ENCODE results near the gene HIP1R.

The HIP1R gene

DNA sequence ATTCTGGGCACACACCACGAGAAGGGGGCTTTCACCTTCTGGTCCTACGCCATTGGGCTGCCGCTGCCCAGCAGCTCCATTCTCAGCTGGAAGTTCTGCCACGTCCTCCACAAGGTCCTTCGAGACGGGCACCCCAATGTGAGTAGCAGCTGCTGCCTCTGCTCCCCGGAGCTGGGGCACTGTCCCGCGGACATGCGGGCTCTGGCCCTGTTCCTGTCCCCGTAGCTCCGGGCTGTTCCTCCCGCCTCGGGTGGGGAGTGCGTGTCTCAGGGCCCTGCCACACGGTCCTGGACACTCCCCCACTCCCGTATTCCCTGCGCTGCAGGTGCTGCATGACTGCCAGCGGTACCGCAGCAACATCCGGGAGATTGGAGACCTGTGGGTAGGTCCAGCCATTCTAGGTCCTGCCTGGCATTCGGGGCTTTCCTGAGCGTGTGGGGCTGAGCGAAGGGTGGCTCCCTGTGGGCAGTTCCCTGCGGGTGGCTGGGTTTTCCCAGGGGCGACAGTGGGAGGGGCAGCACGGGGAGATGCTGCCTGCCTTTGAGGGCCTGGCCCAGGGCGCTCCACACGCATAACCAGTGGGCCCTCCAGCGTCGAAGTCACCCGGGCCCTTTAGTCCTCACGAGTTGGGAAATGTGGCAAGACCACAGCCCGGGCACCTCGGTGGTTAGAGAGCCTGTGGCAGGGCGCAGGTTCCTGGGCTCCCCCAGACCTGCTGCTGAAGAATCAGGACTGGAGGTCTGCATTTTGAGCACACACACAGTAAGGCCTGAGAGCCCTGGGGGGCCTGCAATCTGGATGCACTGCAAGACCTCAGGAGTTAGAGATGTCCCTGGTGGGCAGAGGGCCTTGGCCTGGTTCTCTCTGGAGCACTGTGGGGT, 13.5 kb downstream of the HIP1R start:
- DNase-seq: no peak

GRCh38 chr12:122849352-122850047, 14.2 kb downstream of the HIP1R start:
- DNase-seq: no peak

- no peak for DNase-seq
These were observed 14.8 kb downstream of the HIP1R start for GRCh38 chr12:122850048-122850445.

DNA sequence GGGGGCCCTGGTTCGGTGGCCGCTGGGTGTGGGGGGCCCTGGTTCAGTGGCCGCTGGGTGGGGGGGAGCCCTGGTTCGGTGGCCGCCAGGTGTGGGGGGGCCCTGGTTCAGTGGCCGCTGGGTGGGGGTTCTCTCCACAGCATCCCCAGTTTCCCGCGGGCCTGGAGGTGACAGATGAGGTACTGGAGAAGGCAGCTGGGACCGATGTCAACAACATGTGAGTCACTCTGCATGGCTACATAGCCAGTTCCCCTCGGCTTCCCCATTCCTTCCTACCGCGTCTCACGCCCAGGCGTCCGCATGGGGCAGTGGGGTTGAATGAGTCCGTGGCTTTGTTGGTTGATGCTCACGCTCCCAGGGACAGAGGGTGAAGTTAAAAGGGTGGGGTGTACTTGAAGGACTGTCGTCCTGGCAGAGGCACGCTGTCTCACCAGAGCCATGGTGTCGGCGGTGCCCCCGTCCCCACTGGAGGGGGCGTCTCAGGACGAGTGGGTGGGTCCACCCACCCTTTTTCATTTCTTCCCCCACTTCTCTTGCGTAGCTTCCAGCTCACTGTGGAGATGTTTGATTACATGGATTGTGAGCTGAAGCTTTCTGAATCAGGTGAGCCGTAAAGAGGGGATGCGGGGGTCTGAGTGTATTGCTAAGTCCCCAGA, 15.6 kb downstream of the HIP1R start:
- DNase-seq: no peak

DNA sequence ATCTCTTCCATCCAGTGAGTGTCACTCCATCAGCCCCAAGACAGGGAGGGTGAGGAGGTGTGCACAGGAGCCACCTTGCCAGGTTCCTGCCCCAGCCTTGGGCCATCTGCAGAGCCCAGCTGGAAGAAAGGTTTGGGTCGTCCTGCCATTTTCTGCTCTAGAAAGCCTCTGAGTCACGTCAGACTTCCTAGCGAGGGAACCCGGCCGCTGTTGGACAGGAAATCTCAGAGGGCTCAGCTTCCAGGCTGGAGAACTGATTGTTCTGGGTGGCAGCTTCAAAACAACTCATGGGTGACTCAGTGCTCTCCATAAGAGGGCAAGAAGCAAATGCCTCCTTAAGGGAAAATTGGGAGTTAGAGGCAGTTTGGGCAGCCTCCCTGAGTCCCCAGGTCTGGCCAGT, 16.6 kb downstream of the HIP1R start:
- DNase-seq: no peak

- no peak for DNase-seq
These were observed 17.3 kb downstream of the HIP1R start for GRCh38 chr12:122852336-122853275.

GRCh38 chr12:122853582-122854245, 18.5 kb downstream of the HIP1R start:
- no peak for DNase-seq

DNA sequence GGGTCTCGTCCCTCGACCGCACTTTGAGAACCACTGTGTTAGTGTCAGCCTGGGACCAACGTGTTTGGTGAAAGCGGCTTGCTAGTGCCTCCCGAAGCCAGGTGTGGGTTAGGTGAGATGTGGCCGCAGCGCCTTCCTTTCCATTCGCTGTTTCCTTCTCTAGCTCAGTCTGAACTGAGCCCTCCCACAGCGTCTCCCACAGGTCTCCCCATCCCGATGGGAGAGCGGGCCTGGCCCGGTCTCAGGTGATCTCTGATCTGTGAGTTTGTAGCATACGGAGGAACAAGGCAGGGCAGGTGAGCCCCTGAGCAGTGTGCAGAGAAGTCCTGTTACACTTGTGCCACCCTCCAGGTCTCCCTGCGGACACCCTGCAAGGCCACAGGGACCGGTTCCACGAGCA, 19.3 kb downstream of the HIP1R start:
- no peak for DNase-seq

- no peak for DNase-seq
These were observed 20.0 kb downstream of the HIP1R start for GRCh38 chr12:122855071-122855829.

DNA sequence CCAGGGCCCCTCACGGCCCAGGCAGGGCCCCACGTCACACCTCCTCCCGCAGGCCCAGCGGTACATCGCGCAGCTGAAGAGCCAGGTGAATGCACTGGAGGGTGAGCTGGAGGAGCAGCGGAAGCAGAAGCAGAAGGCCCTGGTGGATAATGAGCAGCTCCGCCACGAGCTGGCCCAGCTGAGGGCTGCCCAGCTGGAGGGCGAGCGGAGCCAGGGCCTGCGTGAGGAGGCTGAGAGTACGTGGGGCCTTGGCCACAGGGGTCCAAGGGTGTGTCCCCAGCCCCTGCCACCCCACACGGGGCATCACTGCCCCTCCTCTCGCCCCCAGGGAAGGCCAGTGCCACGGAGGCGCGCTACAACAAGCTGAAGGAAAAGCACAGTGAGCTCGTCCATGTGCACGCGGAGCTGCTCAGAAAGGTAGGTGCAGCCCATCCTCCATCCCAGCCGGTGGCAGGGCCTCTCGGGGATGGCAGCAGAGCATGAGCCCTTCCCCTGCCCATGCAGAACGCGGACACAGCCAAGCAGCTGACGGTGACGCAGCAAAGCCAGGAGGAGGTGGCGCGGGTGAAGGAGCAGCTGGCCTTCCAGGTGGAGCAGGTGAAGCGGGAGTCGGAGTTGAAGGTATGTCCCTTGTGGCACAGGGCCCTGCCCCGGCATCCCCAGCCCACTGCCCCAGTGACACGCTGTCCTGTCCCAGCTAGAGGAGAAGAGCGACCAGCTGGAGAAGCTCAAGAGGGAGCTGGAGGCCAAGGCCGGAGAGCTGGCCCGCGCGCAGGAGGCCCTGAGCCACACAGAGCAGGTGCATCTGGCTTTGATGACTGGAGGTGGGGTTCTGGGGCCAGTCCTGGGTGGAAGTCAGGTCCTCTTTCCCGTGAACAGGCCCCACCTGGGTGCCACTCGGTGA, 20.9 kb downstream of the HIP1R start:
- DNase-seq: no peak

DNA sequence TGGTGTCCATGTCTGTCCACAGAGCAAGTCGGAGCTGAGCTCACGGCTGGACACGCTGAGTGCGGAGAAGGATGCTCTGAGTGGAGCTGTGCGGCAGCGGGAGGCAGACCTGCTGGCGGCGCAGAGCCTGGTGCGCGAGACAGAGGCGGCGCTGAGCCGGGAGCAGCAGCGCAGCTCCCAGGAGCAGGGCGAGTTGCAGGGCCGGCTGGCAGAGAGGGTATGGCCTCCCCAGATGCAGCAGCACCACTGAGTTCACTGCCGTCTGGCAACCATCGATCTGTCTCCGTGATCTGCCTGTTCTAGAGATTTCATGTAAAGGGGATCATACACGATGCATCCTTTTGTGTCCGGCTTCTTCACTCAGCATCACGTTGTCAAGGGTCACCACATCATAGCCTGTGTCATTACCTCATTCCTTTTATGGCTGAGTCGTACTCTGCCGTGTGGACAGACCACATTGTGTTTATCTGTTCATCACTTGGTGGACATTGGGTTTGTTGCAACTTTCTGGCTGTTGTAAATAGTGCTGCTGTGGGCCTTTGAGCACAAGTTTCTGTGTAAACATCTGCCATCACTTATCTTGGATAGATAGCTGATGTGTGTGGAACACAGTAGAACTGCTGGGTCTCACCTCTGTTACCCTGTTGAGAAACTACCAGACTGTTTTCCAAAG, 21.9 kb downstream of the HIP1R start:
- no peak for DNase-seq

DNA sequence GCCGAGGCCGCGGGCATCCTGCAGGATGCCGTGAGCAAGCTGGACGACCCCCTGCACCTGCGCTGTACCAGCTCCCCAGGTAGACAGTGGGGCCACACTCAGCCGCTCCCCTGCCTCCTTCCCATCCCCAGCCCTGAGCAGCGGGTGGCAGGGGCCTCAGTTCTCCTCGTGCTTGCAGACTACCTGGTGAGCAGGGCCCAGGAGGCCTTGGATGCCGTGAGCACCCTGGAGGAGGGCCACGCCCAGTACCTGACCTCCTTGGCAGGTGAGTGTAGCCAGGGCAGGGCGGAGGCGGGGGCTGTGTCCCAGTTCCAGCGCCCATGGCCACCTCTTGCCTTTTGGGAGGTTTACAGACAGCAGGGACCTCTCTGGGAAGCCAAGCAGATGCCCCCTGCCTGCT, 22.9 kb downstream of the HIP1R start:
- DNase-seq: no peak

DNA sequence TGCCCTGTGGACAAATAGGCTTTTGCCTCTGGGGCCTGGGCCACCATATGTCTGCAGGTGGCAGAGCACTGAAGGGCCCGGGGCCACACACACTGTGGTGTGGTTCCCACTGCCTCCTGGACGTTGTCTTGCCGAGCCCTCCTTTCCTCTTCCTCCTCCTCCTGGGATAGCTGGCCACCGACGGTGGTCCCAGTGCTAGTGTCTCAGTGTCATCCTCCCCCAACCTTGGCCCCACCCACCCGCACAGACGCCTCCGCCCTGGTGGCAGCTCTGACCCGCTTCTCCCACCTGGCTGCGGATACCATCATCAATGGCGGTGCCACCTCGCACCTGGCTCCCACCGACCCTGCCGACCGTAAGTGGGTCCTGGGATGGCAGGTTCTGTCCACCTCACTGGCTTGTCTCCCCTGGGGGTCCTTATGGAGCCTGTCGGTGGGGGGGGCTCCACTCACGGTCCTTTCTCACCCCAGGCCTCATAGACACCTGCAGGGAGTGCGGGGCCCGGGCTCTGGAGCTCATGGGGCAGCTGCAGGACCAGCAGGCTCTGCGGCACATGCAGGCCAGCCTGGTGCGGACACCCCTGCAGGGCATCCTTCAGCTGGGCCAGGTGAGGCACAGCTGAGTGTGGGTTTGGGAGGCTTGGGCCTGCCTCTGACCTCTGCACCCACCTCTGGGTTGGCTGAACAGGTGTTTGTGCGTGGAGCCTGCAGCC, 23.5 kb downstream of the HIP1R start:
- DNase-seq: no peak

GRCh38 chr12:122859303-122860039, 24.2 kb downstream of the HIP1R start:
- no peak for DNase-seq

DNA sequence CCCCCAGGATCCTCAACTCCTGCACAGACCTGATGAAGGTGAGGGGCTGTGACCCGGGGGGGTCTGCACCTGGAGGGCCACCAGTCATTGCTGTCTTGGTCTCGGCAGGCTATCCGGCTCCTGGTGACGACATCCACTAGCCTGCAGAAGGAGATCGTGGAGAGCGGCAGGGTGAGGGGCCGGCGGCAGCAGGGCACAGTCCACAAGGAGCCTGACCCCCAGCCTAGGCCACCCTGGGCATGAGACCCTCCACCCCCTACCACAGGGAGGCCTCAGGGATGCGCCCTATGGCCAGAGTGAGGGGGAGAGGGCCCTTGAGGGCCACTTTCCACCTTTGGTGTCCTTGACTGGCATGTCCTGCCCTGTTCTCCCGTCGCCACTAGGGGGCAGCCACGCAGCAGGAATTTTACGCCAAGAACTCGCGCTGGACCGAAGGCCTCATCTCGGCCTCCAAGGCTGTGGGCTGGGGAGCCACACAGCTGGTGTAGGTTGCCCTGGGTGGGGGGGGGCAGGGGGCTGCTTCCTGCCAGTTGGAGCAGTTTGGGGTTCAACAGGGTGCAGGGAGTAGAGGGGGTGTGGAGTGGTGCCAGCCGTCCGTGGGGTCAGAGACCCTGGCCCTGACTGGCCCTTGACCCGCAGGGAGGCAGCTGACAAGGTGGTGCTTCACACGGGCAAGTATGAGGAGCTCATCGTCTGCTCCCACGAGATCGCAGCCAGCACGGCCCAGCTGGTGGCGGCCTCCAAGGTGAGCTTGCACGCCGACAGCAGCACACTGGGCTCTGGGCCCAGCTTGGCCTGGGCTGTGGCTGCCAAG, 25.0 kb downstream of the HIP1R start:
- peak; percentile 79 to 84 for DNase-seq

DNA sequence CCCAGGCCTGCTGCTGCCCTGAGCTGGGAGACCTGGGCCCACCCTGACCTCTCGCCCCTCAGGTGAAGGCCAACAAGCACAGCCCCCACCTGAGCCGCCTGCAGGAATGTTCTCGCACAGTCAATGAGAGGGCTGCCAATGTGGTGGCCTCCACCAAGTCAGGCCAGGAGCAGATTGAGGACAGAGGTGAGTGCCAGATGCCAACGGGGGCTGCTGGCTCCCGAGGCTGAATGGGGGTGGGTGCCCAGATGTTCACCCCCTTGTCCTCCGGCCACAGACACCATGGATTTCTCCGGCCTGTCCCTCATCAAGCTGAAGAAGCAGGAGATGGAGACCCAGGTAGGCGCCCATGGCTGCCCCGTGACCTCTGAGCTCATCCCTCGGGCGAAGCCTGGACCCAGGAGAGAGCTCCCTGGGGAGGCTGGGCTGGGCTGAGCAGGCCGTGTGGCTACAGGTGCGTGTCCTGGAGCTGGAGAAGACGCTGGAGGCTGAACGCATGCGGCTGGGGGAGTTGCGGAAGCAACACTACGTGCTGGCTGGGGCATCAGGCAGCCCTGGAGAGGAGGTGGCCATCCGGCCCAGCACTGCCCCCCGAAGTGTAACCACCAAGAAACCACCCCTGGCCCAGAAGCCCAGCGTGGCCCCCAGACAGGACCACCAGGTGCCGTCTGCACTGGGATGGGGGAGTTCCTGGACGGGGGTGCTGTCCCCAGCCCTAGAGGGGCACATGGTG, 25.8 kb downstream of the HIP1R start:
- DNase-seq: no peak

DNA sequence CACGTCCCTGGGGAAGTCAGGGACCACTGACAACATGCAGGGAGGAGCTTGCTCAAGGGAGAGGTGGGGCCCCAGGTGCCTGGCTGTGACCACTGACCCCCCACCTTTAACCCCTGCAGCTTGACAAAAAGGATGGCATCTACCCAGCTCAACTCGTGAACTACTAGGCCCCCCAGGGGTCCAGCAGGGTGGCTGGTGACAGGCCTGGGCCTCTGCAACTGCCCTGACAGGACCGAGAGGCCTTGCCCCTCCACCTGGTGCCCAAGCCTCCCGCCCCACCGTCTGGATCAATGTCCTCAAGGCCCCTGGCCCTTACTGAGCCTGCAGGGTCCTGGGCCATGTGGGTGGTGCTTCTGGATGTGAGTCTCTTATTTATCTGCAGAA, 26.3 kb downstream of the HIP1R start:
- DNase-seq: no peak
